ENCODE measurements around the gene IPMK. TPM values are rescaled to one million over a fixed set of nuclear protein-coding genes. Genes with fewer than 3 reads are reported as not detected.
A peak's percentile ranks its signal among the peaks of the same experiment; 100 is the strongest.

IPMK gene
- total and polyA plus RNA-seq, 9 of the 15 experiments (the other 6 are each of a cell fraction or from before 2014, with no cell fraction given): 0.98 to 4.4 (median 2.7) TPM

DNA sequence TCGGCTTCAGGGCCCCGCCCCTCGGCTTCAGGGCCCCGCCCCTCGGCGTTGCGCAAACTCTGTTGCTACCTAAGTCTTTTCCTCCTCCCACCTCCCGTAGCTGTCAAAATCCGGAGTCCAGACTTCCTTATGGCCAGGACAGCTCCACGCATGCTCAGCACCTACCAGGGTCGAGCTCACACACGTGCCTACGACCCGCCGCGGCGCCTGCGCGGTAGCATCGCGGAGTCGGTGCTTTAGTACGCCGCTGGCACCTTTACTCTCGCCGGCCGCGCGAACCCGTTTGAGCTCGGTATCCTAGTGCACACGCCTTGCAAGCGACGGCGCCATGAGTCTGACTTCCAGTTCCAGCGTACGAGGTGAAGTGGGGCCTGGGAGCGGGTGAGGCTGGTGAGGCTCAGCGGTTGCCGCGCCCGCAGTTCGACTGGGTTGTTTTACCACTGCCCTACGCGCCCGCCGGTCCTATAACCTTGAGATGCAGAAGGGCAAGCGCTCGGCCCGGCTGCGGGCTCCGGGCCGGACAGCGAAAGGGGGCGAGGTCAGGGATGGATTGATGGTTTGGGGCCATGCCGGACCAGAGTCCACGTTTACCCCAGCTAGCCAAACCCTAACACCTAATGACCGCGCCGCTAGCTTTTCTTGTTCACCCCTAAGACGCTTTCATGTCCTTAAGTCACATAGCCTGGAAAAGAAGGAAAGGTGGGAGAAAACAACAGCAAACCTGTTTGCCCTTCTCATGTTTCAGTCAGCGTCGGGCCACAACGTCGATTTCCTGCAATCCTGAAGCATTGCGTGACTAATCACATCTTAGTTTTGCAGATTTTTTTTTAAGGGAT, 1.5 kb upstream of the IPMK start, which contains the start of gene CISD1 (continued):
- TF ChIP-seq HDAC1 (IDR thresholded peaks at IDR 0.05) (peak in 1 of 2 experiments; percentile 79; a peak in 2 of 4 replicates), BACH1 (tag; IDR thresholded peaks at IDR 0.05) (no peak; the same call in 1 of the 2 replicates), ZSCAN32 (CRISPR knock-in tag; IDR thresholded peaks at IDR 0.05) (0 out of 2 replicates have a peak, but pooled peaks have one; percentile 5), NCOA6 (IDR thresholded peaks at IDR 0.05) (no peak), MEF2A (IDR thresholded peaks at IDR 0.05; ENCODE audit: control insufficient read depth, low read depth, low read length) (no peak), ZFP1 (CRISPR knock-in tag; IDR thresholded peaks at IDR 0.05) (no peak), MYBL2 (IDR thresholded peaks at IDR 0.05; ENCODE audit: low read depth) (no peak), MYBL2 (CRISPR knock-in tag; IDR thresholded peaks at IDR 0.05; ENCODE audit: borderline replicate concordance) (no peak), DEAF1 (CRISPR knock-in tag; IDR thresholded peaks at IDR 0.05) (0 out of 2 replicates have a peak, but pooled peaks have one; percentile 5), ZNF655 (CRISPR knock-in tag; IDR thresholded peaks at IDR 0.05) (no peak), PML (IDR thresholded peaks at IDR 0.05; ENCODE audit: low read length) (peak; percentile 51; the same call in 1 of the 2 replicates), ZNF785 (CRISPR knock-in tag; IDR thresholded peaks at IDR 0.05) (no peak), HNRNPLL (IDR thresholded peaks at IDR 0.05; ENCODE audit: low read depth, low read length, poor library complexity, severe bottlenecking) (peak; percentile 85), MAFF (IDR thresholded peaks at IDR 0.05; ENCODE audit: low read length) (0 out of 2 replicates have a peak, but pooled peaks have one; percentile 6), POLR2AphosphoS5 (IDR thresholded peaks at IDR 0.05; ENCODE audit: control insufficient read depth, insufficient read depth, low read depth, low read length) (peak; percentile 56; the same call in 1 of the 2 replicates), EP400 (IDR thresholded peaks at IDR 0.05) (peak; percentile 90), KLF10 (CRISPR knock-in tag; IDR thresholded peaks at IDR 0.05) (no peak)
- TF ChIP-seq, protein P1, sequence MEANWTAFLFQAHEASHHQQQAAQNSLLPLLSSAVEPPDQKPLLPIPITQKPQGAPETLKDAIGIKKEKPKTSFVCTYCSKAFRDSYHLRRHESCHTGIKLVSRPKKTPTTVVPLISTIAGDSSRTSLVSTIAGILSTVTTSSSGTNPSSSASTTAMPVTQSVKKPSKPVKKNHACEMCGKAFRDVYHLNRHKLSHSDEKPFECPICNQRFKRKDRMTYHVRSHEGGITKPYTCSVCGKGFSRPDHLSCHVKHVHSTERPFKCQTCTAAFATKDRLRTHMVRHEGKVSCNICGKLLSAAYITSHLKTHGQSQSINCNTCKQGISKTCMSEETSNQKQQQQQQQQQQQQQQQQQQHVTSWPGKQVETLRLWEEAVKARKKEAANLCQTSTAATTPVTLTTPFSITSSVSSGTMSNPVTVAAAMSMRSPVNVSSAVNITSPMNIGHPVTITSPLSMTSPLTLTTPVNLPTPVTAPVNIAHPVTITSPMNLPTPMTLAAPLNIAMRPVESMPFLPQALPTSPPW (CRISPR knock-in tag; IDR thresholded peaks at IDR 0.05): peak; percentile 39; the same call in 1 of the 2 replicates
- TF ChIP-seq, protein P2, sequence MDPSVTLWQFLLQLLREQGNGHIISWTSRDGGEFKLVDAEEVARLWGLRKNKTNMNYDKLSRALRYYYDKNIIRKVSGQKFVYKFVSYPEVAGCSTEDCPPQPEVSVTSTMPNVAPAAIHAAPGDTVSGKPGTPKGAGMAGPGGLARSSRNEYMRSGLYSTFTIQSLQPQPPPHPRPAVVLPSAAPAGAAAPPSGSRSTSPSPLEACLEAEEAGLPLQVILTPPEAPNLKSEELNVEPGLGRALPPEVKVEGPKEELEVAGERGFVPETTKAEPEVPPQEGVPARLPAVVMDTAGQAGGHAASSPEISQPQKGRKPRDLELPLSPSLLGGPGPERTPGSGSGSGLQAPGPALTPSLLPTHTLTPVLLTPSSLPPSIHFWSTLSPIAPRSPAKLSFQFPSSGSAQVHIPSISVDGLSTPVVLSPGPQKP (CRISPR knock-in tag; IDR thresholded peaks at IDR 0.05): no peak
- TF ChIP-seq, protein P3, sequence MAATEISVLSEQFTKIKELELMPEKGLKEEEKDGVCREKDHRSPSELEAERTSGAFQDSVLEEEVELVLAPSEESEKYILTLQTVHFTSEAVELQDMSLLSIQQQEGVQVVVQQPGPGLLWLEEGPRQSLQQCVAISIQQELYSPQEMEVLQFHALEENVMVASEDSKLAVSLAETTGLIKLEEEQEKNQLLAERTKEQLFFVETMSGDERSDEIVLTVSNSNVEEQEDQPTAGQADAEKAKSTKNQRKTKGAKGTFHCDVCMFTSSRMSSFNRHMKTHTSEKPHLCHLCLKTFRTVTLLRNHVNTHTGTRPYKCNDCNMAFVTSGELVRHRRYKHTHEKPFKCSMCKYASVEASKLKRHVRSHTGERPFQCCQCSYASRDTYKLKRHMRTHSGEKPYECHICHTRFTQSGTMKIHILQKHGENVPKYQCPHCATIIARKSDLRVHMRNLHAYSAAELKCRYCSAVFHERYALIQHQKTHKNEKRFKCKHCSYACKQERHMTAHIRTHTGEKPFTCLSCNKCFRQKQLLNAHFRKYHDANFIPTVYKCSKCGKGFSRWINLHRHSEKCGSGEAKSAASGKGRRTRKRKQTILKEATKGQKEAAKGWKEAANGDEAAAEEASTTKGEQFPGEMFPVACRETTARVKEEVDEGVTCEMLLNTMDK (IDR thresholded peaks at IDR 0.05; ENCODE audit: borderline replicate concordance, insufficient read depth, low read depth, low read length, poor library complexity, severe bottlenecking): no peak
